NOMO-1 treated with DMSO at 0.1 percent for 48 hours (cell line): ENCODE results near the gene LRRC32.

ENCODE experiments used
- DNase-seq: peaks from one replicate; lab custom pipeline; 2025; ENCODE audit not compliant: unreplicated experiment; lab: John Stamatoyannopoulos, UW

LRRC32 gene

GRCh38 chr11:76699451-76700091 lies 29.0 kb upstream of the LRRC32 start:
- no peak for DNase-seq

- no peak for DNase-seq
Measured at GRCh38 chr11:76698321-76699043, 27.9 kb upstream of the LRRC32 start.

GRCh38 chr11:76696756-76697155 lies 26.2 kb upstream of the LRRC32 start:
- DNase-seq: no peak

- no peak for DNase-seq
Measured at GRCh38 chr11:76695771-76696170, 25.2 kb upstream of the LRRC32 start.

- no peak for DNase-seq
Measured at GRCh38 chr11:76695133-76695532, 24.6 kb upstream of the LRRC32 start.

GRCh38 chr11:76694664-76695063 lies 24.1 kb upstream of the LRRC32 start:
- DNase-seq: no peak

- no peak for DNase-seq
Measured at GRCh38 chr11:76693806-76694205, 23.3 kb upstream of the LRRC32 start.

GRCh38 chr11:76692956-76693355 lies 22.4 kb upstream of the LRRC32 start:
- no peak for DNase-seq

- DNase-seq: no peak
Measured at GRCh38 chr11:76691655-76692054, 21.1 kb upstream of the LRRC32 start.

- DNase-seq: no peak
Measured at GRCh38 chr11:76690736-76691135, 20.2 kb upstream of the LRRC32 start.

GRCh38 chr11:76689313-76690260 lies 19.0 kb upstream of the LRRC32 start:
- DNase-seq: no peak

GRCh38 chr11:76688146-76688545 lies 17.6 kb upstream of the LRRC32 start:
- DNase-seq: no peak

GRCh38 chr11:76686261-76687079 lies 15.9 kb upstream of the LRRC32 start:
- peak; percentile 61 for DNase-seq

GRCh38 chr11:76685831-76686230 lies 15.3 kb upstream of the LRRC32 start:
- DNase-seq: peak; percentile 43

GRCh38 chr11:76685237-76685636 lies 14.7 kb upstream of the LRRC32 start:
- DNase-seq: no peak

- no peak for DNase-seq
Measured at GRCh38 chr11:76684516-76684915, 14.0 kb upstream of the LRRC32 start.

- no peak for DNase-seq
Measured at GRCh38 chr11:76683161-76684095, 12.9 kb upstream of the LRRC32 start.

GRCh38 chr11:76682684-76683083 lies 12.1 kb upstream of the LRRC32 start:
- DNase-seq: no peak

GRCh38 chr11:76682106-76682505 lies 11.6 kb upstream of the LRRC32 start:
- DNase-seq: no peak
